Suppressor macrophage (primary cell): ENCODE measurements around the gene DUSP15.

Source experiments
- DNase-seq, 4 experiments: peaks; one replicate each; pipeline ENCODE4 v3.0.0-alpha.2; 2020 to 2022
- total RNA-seq, 17 experiments: gene quantifications; one replicate each; lab custom pipeline; 2026; ENCODE audit warnings: mixed read lengths in 6 of 17, inconsistent platforms in 3 of 17; lab: John Stamatoyannopoulos, UW

The DUSP15 gene, protein sequence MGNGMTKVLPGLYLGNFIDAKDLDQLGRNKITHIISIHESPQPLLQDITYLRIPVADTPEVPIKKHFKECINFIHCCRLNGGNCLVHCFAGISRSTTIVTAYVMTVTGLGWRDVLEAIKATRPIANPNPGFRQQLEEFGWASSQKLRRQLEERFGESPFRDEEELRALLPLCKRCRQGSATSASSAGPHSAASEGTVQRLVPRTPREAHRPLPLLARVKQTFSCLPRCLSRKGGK
- 0 to 1.7 (median 0.11) reads per million in 17 experiments for total RNA-seq

- peak in 3 of 4 experiments; percentile 42 to 68 (median 47) for DNase-seq
These were observed at the start of gene DUSP15, which contains the start of gene TTLL9 for GRCh38 chr20:31869942-31870725. Gene DUSP15 (minus strand): TSS chr20:31870527. CDS start chr20:31870337, 190 bp downstream. Gene TTLL9 (plus strand): TSS chr20:31870634. CDS start chr20:31871127, 493 bp downstream.

- no peak for DNase-seq
These were observed 49.3 kb upstream of the DUSP15 start for GRCh38 chr20:31919410-31920155.

- no peak for DNase-seq
These were observed 48.3 kb upstream of the DUSP15 start for GRCh38 chr20:31918466-31919105.

DNA sequence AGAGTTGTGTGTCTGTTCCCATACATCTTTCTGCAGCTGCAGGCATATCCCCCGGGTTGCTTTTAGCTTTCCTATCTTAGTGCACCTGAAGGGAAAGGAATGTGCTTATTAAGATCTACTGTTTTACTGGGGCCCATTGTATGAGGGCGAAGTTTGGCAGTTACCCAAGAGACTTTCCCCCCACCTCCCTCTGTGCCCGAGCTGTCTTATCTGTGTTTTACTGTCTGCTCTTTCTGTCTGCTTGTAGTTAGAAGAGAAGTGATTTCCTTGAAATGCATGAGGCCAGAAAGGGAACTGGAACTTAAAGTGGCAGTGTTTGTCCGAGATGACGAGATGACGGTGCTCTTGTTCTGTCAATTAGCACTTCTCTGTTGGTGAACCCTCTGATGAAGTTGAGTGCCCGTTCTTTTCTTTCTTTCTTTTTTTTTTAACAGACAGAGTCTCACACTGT lies 47.7 kb upstream of the DUSP15 start:
- peak; percentile 35 to 64 (median 47) for DNase-seq

DNA sequence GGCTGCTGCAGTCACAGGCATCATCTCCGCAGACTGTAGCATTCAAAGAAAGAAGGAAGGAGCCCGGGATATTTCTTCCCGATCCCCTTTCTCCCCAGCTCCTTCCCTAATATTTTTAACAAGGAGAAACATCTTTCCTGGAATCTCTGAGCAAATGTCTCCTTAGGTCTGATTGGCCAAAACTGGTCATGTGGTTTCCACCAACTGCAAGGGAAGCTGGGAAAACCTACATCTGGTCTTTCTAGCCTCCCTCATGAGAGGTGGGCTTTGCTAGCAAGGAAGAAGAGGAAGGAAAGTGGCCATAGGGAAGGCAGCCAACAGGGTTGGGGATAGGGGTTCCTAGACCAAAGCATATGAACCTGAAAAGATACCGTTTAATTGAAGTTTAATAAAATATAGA lies 46.4 kb upstream of the DUSP15 start:
- DNase-seq, result no peak

DNA sequence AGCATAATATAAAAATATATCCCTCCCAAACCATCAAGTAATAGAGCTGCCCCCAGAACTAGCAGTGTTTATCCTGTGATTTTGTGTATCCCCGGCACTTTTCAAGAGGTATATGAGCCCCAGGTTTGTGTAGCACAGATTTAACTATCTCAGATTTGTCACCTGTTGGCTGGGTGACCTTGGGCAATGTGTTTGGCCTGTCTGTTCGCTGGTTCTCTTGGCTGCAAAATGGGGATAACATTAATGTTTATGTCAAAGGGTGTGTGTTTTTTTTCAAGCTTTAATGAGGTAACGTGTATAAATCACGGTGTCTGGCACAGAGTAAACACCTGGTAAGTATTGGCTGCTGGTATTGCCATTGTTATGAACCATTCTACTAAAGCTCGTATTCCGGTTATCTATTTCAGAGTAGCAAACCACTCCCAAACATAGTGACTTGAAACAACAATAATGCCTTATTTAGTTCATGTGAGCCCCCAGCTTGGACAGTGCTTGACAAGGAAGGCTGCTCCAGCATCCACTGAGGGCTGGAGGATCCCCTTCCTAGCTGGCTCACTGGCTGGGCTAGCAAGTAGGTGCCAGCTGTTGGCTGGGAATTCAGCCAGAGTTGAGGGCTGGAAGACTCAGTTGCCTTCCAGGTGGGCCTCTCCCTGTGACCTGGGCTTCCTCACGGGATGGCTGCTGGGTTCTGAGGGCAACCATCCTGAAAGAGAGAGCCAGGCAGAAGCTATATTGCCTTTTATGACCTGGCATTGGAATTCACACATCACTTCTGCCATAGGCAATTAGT lies 45.4 kb upstream of the DUSP15 start:
- no peak for DNase-seq

DNA sequence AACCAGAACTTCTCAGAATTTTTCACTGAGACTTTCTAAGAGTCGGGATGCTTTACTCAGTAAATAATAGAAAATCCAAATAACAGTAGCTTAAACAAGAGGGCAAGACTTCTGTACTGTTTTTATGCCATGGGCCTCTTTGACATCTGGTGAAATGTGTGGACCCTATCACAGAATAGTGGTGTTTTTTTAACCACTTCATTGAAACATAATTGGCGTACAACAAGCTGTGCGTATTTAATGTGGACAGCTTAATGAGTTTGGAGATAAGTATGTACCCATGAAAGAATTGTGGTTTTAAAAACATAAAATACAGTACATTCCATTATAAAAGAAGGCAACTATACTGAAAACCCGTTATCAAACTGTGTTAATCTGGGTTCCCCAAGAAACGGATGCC lies 43.8 kb upstream of the DUSP15 start:
- DNase-seq, result no peak

DNA sequence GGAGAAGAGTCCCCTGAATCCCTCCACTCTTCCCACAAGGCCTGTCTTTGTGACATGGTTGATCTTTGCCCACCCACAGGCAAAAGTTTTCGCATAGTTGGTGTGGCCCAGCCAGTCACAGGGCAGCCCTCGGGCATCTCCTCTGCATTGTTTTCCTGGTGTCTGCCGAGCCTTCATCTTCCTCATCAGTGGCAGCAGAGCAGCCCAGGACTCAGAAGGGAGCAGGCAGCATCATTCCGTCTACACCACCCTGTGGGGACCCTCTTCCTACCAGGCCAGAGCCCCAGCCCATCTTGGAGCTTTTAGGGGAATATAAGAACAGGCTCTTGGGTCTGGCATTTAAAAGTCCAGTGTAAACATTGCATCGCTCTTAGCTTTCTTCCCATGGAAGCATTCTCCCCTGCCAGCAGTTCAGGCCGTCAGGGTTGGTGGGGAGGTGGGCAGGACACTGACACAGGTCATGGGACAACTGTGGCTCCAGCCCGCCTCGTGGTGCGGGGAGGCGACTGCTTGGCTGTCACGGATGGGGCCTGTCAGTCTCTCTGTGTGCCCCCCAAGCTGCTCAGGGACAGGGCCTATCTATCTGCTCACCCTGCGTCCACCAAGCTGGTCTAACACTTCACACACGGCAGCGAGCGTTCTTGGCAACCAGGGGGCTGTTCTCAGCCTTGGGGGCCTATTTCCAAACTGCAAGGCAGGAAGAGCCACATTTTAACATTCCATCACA lies 43.3 kb upstream of the DUSP15 start:
- DNase-seq, result no peak

- DNase-seq, result no peak
These were observed 39.9 kb upstream of the DUSP15 start for GRCh38 chr20:31910071-31910803.

DNA sequence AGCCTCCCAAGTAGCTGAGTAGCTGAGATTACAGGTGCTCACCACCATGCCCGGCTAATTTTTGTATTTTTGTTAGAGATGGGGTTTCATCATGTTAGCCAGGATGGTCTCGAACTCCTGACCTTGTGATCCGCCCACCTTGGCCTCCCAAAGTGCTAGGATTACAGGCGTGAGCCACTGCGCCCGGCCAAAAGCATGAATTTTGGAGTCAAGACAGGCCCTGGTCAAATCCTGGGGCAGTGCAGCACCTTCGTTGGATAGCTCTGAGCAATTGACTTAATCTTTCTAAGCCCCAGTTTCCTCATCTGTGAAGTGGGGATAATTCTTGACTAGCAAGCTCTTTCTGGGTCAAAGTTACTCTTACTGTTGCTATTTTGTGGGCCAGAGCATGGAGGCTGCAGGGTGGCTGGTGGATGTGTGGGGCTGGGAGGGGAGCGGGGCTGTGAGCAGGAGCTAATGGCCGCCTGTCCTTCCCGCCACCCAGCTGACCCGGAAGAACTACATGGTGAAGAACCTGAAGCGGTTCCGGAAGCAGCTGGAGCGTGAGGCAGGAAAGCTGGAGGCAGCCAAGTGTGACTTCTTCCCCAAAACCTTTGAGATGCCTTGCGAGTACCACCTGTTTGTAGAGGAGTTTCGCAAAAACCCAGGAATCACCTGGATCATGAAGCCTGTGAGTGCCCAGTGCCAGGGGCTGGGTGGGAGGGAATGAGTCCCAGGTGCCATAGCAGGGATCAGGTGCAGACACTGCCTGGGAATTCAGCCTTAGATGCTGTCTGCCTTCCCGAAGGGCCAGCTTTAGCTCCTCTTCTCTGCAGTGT lies 39.1 kb upstream of the DUSP15 start:
- DNase-seq, result no peak

GRCh38 chr20:31908424-31908823 lies 38.1 kb upstream of the DUSP15 start:
- no peak for DNase-seq

- no peak for DNase-seq
These were observed 37.7 kb upstream of the DUSP15 start for GRCh38 chr20:31908016-31908415.

DNA sequence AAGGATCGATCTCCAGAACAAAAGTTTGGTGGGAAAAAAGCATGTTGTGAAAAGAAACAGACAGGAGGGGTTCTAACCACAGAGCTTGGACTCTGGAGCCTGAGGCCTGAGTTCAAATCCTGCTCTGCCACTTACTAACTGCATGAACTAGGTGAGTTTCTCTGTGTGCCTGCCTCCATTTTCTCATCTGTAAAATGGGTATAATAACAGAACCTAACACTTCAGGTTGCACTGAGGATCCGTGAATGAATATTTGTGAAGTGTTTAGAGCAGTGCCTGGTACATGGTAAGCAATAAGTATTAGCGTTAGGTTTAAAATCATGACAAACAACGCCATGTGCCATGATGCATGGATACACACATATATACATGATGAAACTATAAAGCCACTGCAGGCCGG lies 36.7 kb upstream of the DUSP15 start:
- no peak for DNase-seq

- no peak for DNase-seq
These were observed 35.7 kb upstream of the DUSP15 start for GRCh38 chr20:31906001-31906400.

GRCh38 chr20:31903627-31904386 lies 33.5 kb upstream of the DUSP15 start:
- no peak for DNase-seq

- DNase-seq, result no peak
These were observed 31.3 kb upstream of the DUSP15 start for GRCh38 chr20:31901615-31902014.

DNA sequence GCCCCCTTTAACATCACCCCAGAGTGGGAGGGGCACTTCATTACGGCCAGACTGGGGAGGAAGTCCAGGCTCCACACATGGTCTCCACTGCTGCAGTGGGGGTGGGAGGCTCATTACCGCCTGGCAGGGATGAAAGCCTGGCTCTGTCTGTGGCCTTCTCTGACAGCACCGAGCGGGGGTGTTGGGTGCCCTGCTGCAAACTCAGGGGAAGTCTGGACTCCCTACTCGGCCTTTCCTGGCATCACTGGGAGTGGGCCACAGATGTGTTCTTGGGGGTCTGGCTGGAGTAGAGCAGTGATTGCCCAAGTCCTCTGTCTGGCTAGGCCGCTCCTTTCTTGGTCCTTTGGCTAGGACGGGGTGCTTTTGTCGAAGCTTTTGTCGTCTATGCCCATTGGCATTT lies 27.2 kb upstream of the DUSP15 start:
- no peak for DNase-seq

DNA sequence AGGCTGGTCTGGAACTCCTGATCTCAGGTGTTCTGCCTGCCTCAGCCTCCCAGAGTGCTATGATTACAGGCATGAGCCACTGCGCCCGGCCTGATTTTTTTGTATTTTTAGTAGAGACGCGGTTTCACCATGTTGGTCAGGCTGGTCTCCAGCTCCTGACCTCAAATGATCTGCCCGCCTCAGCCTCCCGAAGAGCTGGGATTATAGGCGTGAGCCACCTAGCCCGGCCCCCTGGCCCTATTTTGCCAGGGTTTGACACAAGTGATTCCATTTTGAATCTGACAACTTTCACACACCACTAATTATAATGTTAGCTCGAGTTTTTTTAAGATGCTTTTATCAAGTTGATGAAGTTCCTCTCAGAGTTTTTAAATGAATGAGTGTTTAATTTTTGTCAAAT lies 25.7 kb upstream of the DUSP15 start:
- no peak for DNase-seq
